Stimulated activated CD8-positive, alpha-beta memory T cell treated with anti-CD3 and anti-CD28 coated beads, Interleukin-2, amount 100 ng/mL, for 48 hours (primary cell): ENCODE results near the gene PRKAG2.
A peak's percentile ranks its signal among the peaks of the same experiment; 100 is the strongest.

Source experiments
- DNase-seq, 2 donors: peaks; one replicate each; pipeline ENCODE4 v3.0.0-alpha.2; 2020; ENCODE audit warnings: low read depth in 2 of 2

The PRKAG2 gene

GRCh38 chr7:151648429-151648828 lies 228.5 kb downstream of the PRKAG2 start:
- DNase-seq = no peak

GRCh38 chr7:151647874-151648273 lies 229.0 kb downstream of the PRKAG2 start:
- no peak for DNase-seq

- DNase-seq = no peak
These were observed 229.9 kb downstream of the PRKAG2 start for GRCh38 chr7:151647006-151647405.

GRCh38 chr7:151645311-151645710 lies 231.6 kb downstream of the PRKAG2 start:
- DNase-seq = no peak

- no peak for DNase-seq
These were observed 232.4 kb downstream of the PRKAG2 start for GRCh38 chr7:151644554-151644953.

- DNase-seq = no peak
These were observed 234.2 kb downstream of the PRKAG2 start for GRCh38 chr7:151642746-151643145.

GRCh38 chr7:151641587-151641986 lies 235.3 kb downstream of the PRKAG2 start:
- DNase-seq = no peak

- no peak for DNase-seq
These were observed 239.1 kb downstream of the PRKAG2 start for GRCh38 chr7:151637781-151638261.

GRCh38 chr7:151634643-151635042 lies 242.3 kb downstream of the PRKAG2 start:
- no peak for DNase-seq

- DNase-seq = no peak
These were observed 243.5 kb downstream of the PRKAG2 start for GRCh38 chr7:151633516-151633812.

- peak; percentile 5 to 24 for DNase-seq
These were observed 244.0 kb downstream of the PRKAG2 start for GRCh38 chr7:151632750-151633515.

- peak; percentile 77 to 85 for DNase-seq
These were observed 244.8 kb downstream of the PRKAG2 start for GRCh38 chr7:151631953-151632749.

GRCh38 chr7:151631570-151631952 lies 245.4 kb downstream of the PRKAG2 start:
- DNase-seq = no peak

- no peak for DNase-seq
These were observed 245.9 kb downstream of the PRKAG2 start for GRCh38 chr7:151630851-151631569.

- no peak for DNase-seq
These were observed 246.6 kb downstream of the PRKAG2 start for GRCh38 chr7:151630358-151630757.

GRCh38 chr7:151629713-151630272 lies 247.1 kb downstream of the PRKAG2 start:
- DNase-seq = no peak

GRCh38 chr7:151628846-151629604 lies 247.9 kb downstream of the PRKAG2 start:
- DNase-seq = no peak

- no peak for DNase-seq
These were observed 250.3 kb downstream of the PRKAG2 start for GRCh38 chr7:151626422-151627115.

GRCh38 chr7:151625606-151626005 lies 251.3 kb downstream of the PRKAG2 start:
- DNase-seq = no peak

- DNase-seq = no peak
These were observed 252.5 kb downstream of the PRKAG2 start for GRCh38 chr7:151624246-151624928.
